WERI-Rb-1 (cell line): ENCODE results near the gene FTSJ1.

Source experiments
- DNase-seq: peaks from one replicate; pipeline ENCODE4 v3.0.0-alpha.2; 2020
- H3K27ac ChIP-seq: fragments of 250-450 bp; sonication (Bioruptor Pico); 2 replicates; pipeline ENCODE4 v1.5.1; 2020; ENCODE audit warnings: mild to moderate bottlenecking, moderate library complexity
- H3K27me3 ChIP-seq: fragments of 250-450 bp; sonication (Bioruptor Pico); 2 replicates; pipeline ENCODE4 v1.5.1; 2021; ENCODE audit warnings: mild to moderate bottlenecking, low read depth, moderate library complexity; ENCODE audit not compliant: insufficient read depth, severe bottlenecking
- H3K36me3 ChIP-seq: fragments of 250-450 bp; sonication (Bioruptor Pico); 2 replicates; pipeline ENCODE4 v1.5.1; 2020; ENCODE audit warnings: mild to moderate bottlenecking, moderate library complexity
- H3K4me3 ChIP-seq: 2 replicates; pipeline ENCODE4 v1.5.1; 2011; ENCODE audit warnings: low read depth, mild to moderate bottlenecking, control low read depth, low read length
- H3K9me3 ChIP-seq: fragments of 250-450 bp; sonication (Bioruptor Pico); 2 replicates; pipeline ENCODE4 v1.5.1; 2021; ENCODE audit warnings: mild to moderate bottlenecking, moderate library complexity; ENCODE audit not compliant: severe bottlenecking
- TF ChIP-seq, protein P1 (sequence below): IDR thresholded peaks from 2 replicates; pipeline ENCODE4 v1.5.1; 2011; ENCODE audit warnings: low read depth, mild to moderate bottlenecking, control low read depth, inconsistent platforms, low read length

Gene FTSJ1

DNA sequence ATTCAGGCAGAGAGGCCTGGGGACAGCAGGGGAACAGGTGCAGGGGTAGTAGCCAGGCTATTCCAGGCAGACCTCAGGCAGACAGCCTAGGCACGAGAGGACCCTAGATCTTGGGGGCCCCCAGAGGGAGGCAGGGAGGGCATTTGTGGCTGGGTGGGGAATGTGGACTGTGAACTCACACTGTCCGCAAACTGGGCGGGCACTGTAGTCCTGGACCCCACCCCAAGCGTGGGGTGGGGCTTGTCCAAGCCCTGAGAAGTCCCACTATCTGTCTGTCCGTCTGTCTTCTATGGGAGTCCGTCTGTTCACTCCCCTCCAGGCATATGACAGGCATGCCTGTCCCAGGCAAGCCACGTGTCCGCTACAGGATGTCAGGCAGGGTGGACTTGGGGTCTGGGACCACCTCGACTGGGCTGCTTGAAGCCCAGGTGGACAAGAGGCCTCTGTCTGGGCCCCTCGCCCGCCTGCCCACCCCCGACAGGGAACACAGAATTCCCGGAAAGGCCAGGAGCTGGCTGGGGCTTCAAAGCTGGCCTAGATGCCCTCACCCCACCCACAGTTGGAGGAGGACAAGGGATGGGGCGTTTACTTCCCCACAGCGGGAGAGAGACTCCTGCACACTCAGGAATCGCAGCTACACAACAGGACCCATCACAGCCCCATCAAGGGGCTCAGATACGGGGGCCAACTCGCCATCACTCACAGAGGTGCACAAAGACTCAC lies 5.7 kb upstream of the FTSJ1 start, which contains the start of gene SLC38A5:
Gene SLC38A5, minus strand, starts transcription at position 151 of the 723 bp plus-strand sequence. CDS start 2,336 bp downstream, outside the sequence.
- H3K4me3 ChIP-seq = peak within 1 kb of the TSS; percentile 50
- peaks cover 25% of the 10 kb centered on the region for H3K36me3 ChIP-seq
- H3K9me3 ChIP-seq = no peaks in the 10 kb centered on the region
- TF ChIP-seq, protein P1, sequence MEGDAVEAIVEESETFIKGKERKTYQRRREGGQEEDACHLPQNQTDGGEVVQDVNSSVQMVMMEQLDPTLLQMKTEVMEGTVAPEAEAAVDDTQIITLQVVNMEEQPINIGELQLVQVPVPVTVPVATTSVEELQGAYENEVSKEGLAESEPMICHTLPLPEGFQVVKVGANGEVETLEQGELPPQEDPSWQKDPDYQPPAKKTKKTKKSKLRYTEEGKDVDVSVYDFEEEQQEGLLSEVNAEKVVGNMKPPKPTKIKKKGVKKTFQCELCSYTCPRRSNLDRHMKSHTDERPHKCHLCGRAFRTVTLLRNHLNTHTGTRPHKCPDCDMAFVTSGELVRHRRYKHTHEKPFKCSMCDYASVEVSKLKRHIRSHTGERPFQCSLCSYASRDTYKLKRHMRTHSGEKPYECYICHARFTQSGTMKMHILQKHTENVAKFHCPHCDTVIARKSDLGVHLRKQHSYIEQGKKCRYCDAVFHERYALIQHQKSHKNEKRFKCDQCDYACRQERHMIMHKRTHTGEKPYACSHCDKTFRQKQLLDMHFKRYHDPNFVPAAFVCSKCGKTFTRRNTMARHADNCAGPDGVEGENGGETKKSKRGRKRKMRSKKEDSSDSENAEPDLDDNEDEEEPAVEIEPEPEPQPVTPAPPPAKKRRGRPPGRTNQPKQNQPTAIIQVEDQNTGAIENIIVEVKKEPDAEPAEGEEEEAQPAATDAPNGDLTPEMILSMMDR = no peak
- H3K27ac ChIP-seq = peak within 1 kb of the TSS; percentile 90
- no peak for DNase-seq
- H3K27me3 ChIP-seq = no peaks in the 10 kb centered on the region

DNA sequence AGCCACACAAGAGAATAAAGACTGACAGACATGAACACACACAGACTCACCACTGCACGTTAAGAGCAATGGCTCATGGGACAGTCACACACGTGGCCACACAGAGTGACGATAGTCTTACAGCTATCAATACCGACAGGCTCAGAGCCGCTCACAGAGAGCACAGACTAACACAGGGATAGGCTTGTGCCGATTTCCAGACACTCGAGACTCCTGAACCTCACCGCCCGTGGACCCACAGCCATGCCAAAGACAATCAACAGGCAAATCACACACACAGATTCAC lies 5.2 kb upstream of the FTSJ1 start:
- TF ChIP-seq, protein P1 = no peak
- H3K4me3 ChIP-seq = no peak overlapping the region
- peak overlapping the region; percentile 90 for H3K27ac ChIP-seq
- H3K27me3 ChIP-seq = no peaks in the 10 kb centered on the region
- no peaks in the 10 kb centered on the region for H3K9me3 ChIP-seq
- peaks cover 20% of the 10 kb centered on the region for H3K36me3 ChIP-seq
- DNase-seq = no peak

DNA sequence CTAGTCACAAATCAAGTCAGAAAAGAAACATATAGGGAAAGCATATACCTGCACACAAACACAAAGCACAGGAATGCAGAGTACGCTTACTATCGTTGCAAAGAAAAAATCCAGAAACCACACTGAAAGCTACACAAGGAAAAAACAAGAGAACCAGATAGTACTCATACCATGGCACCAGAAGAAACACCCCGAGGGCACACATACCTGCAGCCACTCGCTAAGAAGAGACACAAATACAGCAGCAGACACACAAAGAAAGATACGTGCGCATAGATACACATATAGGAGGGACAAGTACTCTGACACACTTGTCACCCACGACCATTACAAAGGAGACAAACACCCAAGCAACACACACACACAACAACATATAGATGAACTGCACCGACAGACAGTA lies 4.5 kb upstream of the FTSJ1 start:
- Histone ChIP-seq H3K9me3 (no peaks in the 10 kb centered on the region), H3K36me3 (peaks cover 15% of the 10 kb centered on the region), H3K27me3 (no peaks in the 10 kb centered on the region), H3K4me3 (peak overlapping the region; percentile 26; the same call in 1 of the 2 replicates), H3K27ac (peak overlapping the region; percentile 90)
- TF ChIP-seq, protein P1 = no peak
- no peak for DNase-seq

DNA sequence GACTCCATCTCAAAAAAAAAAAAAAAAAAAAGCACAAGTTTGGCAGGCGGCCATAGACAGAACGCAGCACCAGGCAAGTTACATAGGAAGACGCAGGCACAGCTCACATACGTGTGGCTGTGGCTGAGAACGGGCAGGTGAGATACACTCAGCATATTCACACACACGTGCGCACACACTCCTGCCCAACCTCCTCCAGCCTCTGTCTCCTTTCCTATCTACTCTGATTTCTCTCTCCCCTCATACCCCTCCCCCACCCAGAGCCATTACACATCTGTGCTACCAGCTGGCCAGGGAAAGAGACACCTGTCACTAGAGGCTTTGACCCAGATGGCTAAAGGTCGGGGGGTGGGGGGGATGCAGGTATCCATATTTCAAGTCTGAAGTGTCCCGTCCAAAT lies 3.8 kb upstream of the FTSJ1 start:
- H3K36me3 ChIP-seq = peaks cover 8% of the 10 kb centered on the region
- peak overlapping the region; percentile 26 for H3K4me3 ChIP-seq
- TF ChIP-seq, protein P1 = no peak
- DNase-seq = peak; percentile 81
- no peaks in the 10 kb centered on the region for H3K27me3 ChIP-seq
- H3K9me3 ChIP-seq = no peaks in the 10 kb centered on the region
- H3K27ac ChIP-seq = peak overlapping the region; percentile 90

DNA sequence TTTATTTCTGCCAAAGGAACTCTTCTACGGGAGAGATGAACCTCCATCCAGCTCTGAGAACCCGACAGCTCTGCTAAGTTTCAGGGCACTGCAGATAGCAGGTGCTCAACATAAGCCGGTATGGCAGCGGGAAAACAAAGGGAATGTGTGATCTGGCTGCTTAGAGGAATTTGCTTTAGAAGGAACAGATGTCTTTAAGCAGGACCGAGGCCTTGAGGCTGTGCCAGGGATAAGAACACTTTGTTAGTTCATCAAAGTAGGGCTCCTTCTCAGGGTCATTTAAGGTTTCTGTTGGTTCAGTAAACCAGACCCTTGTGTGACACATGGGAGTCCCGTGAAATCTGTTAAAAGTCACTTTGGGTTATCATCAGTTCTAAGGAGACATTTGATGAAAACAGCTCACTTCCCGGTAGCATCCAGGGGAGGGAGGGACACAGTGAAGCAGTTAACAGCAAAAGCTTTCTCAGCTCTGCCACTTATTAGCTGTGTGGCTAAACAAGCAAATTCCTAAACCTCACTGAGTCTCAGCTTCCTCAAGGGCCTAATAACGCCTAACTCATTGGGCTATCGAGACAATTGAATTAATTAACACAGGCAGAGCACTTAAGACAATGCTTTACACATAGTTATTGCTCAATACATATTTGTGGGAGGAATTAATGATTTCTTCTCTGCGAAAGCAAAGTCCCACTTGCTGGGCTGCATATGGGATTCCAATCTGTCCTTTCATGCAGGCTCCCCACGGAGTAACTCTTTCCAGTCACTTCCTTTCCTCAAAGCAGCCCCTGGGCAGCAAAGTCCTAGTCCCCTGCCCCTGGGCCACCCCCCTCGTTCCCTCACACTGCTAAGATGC lies 2.9 kb upstream of the FTSJ1 start:
- peak; percentile 83 for DNase-seq
- H3K36me3 ChIP-seq = no peaks in the 10 kb centered on the region
- peak overlapping the region; percentile 26 for H3K4me3 ChIP-seq
- no peaks in the 10 kb centered on the region for H3K9me3 ChIP-seq
- H3K27me3 ChIP-seq = no peaks in the 10 kb centered on the region
- H3K27ac ChIP-seq = peak overlapping the region; percentile 90
- TF ChIP-seq, protein P1 = no peak
